Measurements from ENCODE around the gene RNF208. TPM values are rescaled to one million over a fixed set of nuclear protein-coding genes. Genes with fewer than 3 reads are reported as not detected.

The RNF208 gene
- total and polyA plus RNA-seq, 2 of the 4 experiments (the other 2 are of a cell fraction): 1.2 TPM; not detected in 1

- Histone ChIP-seq H2BK5ac (ENCODE audit: low read depth, low read length, poor library complexity, severe bottlenecking) (peak overlapping the region; percentile 51), H3K9me1 (ENCODE audit: insufficient read depth, low read length) (peaks cover 14% of the 10 kb centered on the region), H3K23ac (ENCODE audit: low read depth, low read length) (no peak overlapping the region), H3K4me3 (ENCODE audit: insufficient read depth, low read depth, low read length) (no peak overlapping the region), H3K9ac (ENCODE audit: low read depth, low read length) (no peak overlapping the region), H2BK120ac (ENCODE audit: low read depth, low read length) (0 out of 2 replicates have a peak overlapping the region, but pooled peaks have one; percentile 16), H2BK20ac (ENCODE audit: low read depth, low read length) (peak overlapping the region; percentile 48; the same call in 1 of the 2 replicates), H4K8ac (ENCODE audit: low read depth in 2 of 2, low read length in 2 of 2) (peak overlapping the region in 1 of 2 experiments; percentile 39; a peak in 1 of 4 replicates), H2AK5ac (ENCODE audit: low read depth, low read length) (peak overlapping the region; percentile 93), H3K36me3 (ENCODE audit: control insufficient read depth, insufficient read depth, low read length) (peaks cover 61% of the 10 kb centered on the region), H3K27me3 (ENCODE audit: control insufficient read depth, insufficient read depth, low read length) (no peaks in the 10 kb centered on the region), H2BK15ac (ENCODE audit: low read depth, low read length) (no peak overlapping the region), H3K4ac (ENCODE audit: low read depth, low read length) (peak overlapping the region; percentile 72), H2AFZ (replicated peaks; ENCODE audit: low read length, poor library complexity) (peak overlapping the region; percentile 44), H3K9me3 (ENCODE audit: control insufficient read depth, insufficient read depth, low read length) (no peaks in the 10 kb centered on the region), H3K27ac (ENCODE audit: insufficient read depth, low read length) (peak overlapping the region; percentile 36; the same call in 1 of the 2 replicates), H4K91ac (ENCODE audit: insufficient read depth, low read depth, low read length) (no peak overlapping the region; the same call in 1 of the 2 replicates), H3K4me1 (ENCODE audit: control insufficient read depth, insufficient read depth, low read length) (peaks cover 12% of the 10 kb centered on the region), H2AK9ac (replicated peaks; ENCODE audit: low read depth, low read length, poor library complexity) (peak overlapping the region; percentile 62), H3K4me2 (ENCODE audit: low read depth, low read length) (peak overlapping the region; percentile 5; the same call in 1 of the 2 replicates), H3K79me1 (ENCODE audit: low read depth in 1 of 2, low read length in 2 of 2) (peaks cover 13 to 70% of the 10 kb centered on the region in 2 experiments; a peak in 3 of 4 replicates), H3K18ac (ENCODE audit: low read depth, low read length) (no peak overlapping the region), H3K14ac (replicated peaks; ENCODE audit: low read depth, low read length) (0 out of 2 replicates have a peak overlapping the region, but pooled peaks have one; percentile 55), H3K56ac (ENCODE audit: extremely low read depth, insufficient read depth, low read length) (no peak overlapping the region), H4K5ac (ENCODE audit: low read depth, low read length) (no peak overlapping the region), H4K20me1 (ENCODE audit: insufficient read depth, low read length) (peaks cover 29% of the 10 kb centered on the region)
- ChIA-PET CTCF (no interaction called here), POLR2A (ENCODE audit: unreplicated experiment) (no interaction called here)
- DNase-seq (peak; percentile 60), ATAC-seq (ENCODE audit: low read depth) (peak; percentile 77)
- in situ Hi-C loops (cut with MboI; ENCODE audit: low sequenced_read_pairs) (no loop called here), dilution Hi-C loops (cut with HindIII; ENCODE audit: low sequenced_read_pairs, unreplicated experiment) (no loop called here), intact Hi-C loops (cut with micrococcal nuclease) (no loop called here)
- 38% methylated on average over 4 of the region's 17 CpGs; no CpG with 5 or more reads in 1 of the 2 experiments for whole genome bisulfite sequencing, 2 experiments (ENCODE audit: extremely low coverage in 2 of 2, insufficient read length in 1 of 2)
- no TSS peak for BruUV-seq (replicated peaks)
- TF ChIP-seq CEBPB (IDR thresholded peaks at IDR 0.05; ENCODE audit: low read depth, low read length): peak; percentile 50
- peak; percentile 48; the same call in 1 of the 2 replicates for TF ChIP-seq MXI1 (IDR thresholded peaks at IDR 0.05; ENCODE audit: borderline replicate concordance, low read depth, low read length)
- no peak for TF ChIP-seq CHD1 (IDR thresholded peaks at IDR 0.05; ENCODE audit: low read depth, low read length)
- TF ChIP-seq RCOR1 (IDR thresholded peaks at IDR 0.05; ENCODE audit: insufficient replicate concordance, low read length): no peak
- peak; percentile 70 for TF ChIP-seq BHLHE40 (IDR thresholded peaks at IDR 0.05; ENCODE audit: low read depth, low read length)
- TF ChIP-seq NFE2L2 (IDR thresholded peaks at IDR 0.05; ENCODE audit: low read depth, low read length): no peak
- no peak for TF ChIP-seq SMC3 (IDR thresholded peaks at IDR 0.05; ENCODE audit: low read depth, low read length)
- TF ChIP-seq MAZ (IDR thresholded peaks at IDR 0.05; ENCODE audit: borderline replicate concordance, low read depth, low read length): no peak
- no peak for TF ChIP-seq MAFK (IDR thresholded peaks at IDR 0.05; ENCODE audit: low read depth, low read length)
- no peak for TF ChIP-seq CTCF (conservative IDR thresholded peaks at IDR 0.05; ENCODE audit: low read depth, low read length)
- peak; percentile 88 for TF ChIP-seq USF2 (IDR thresholded peaks at IDR 0.05; ENCODE audit: low read depth, low read length)
- no peak for TF ChIP-seq RAD21 (IDR thresholded peaks at IDR 0.05; ENCODE audit: low read length)
- TF ChIP-seq RFX5 (IDR thresholded peaks at IDR 0.05; ENCODE audit: low read depth, low read length): no peak
- no peak for TF ChIP-seq ELK1 (IDR thresholded peaks at IDR 0.05; ENCODE audit: borderline replicate concordance, low read depth, low read length)
These were observed 47.3 kb upstream of the RNF208 start for GRCh38 chr9:137269231-137269772.
